Breast epithelium (tissue), 3 donors: ENCODE results near the gene NFASC.

Source experiments
- CTCF ChIP-seq, 3 donors: fragments of 450-650 bp; IDR thresholded peaks; one replicate each; pipeline ENCODE4 v1.5.1; 2016 to 2017; ENCODE audit warnings: antibody characterized with exemption in 3 of 3, mild to moderate bottlenecking in 3 of 3, moderate library complexity in 3 of 3
- POLR2A ChIP-seq: fragments of 450-650 bp; IDR thresholded peaks from one replicate; pipeline ENCODE4 v1.6.1; 2016; ENCODE audit warnings: antibody characterized with exemption, mild to moderate bottlenecking, moderate library complexity
- POLR2AphosphoS5 ChIP-seq, 3 donors: sonication (generic); formaldehyde crosslinking; IDR thresholded peaks; one replicate each; pipeline ENCODE4 v1.6.1; 2017; ENCODE audit warnings: antibody characterized with exemption in 3 of 3

- TF ChIP-seq CTCF (IDR thresholded peaks at IDR 0.05) = no peak
- no peak for TF ChIP-seq POLR2A
- no peak for TF ChIP-seq POLR2AphosphoS5 (IDR thresholded peaks at IDR 0.05)
Measured at GRCh38 chr1:204867203-204867602, 3.5 kb upstream of the NFASC start.
